ENCODE measurements around the gene AMPD2. TPM values are rescaled to one million over a fixed set of nuclear protein-coding genes. Genes with fewer than 3 reads are reported as not detected.

The AMPD2 gene
- total RNA-seq, 1 experiment from 2014 or later: 69.9 TPM

- no peak overlapping the region for H3K27ac ChIP-seq (ENCODE audit: low read depth, low read length)
- CTCF ChIA-PET: no interaction called here
These were observed 8.9 kb upstream of the AMPD2 start for GRCh38 chr1:109610609-109611307.

GRCh38 chr1:109611308-109611990 is 8.2 kb upstream of the AMPD2 start:
- no peak overlapping the region for H3K27ac ChIP-seq (ENCODE audit: low read depth, low read length)
- DNase-seq (ENCODE audit: low read depth, low spot score): no peak
- intact Hi-C loops (cut with micrococcal nuclease): no loop called here
- H3K9me2 ChIP-seq (ENCODE audit: insufficient read depth): no peaks in the 10 kb centered on the region
- H3K4me3 ChIP-seq (replicated peaks in 1 of 2; ENCODE audit: low read depth in 1 of 2, low read length in 2 of 2): no peak overlapping the region
- ATAC-seq: peak; percentile 11; the same call in 1 of the 2 replicates
- H3K9ac ChIP-seq (ENCODE audit: low read length): no peak overlapping the region
- no peaks in the 10 kb centered on the region for H3K36me3 ChIP-seq (ENCODE audit: control insufficient read depth in 1 of 2, insufficient read depth in 2 of 2, low read length in 2 of 2)
- BruUV-seq (replicated peaks): no TSS peak
- H3K4me1 ChIP-seq (ENCODE audit: control insufficient read depth in 1 of 2, insufficient read depth in 2 of 2, low read length in 2 of 2): peaks cover 7 to 31% of the 10 kb centered on the region in 2 experiments
- H3K27me3 ChIP-seq (ENCODE audit: insufficient read depth, low read length): no peaks in the 10 kb centered on the region
- H3K9me3 ChIP-seq (ENCODE audit: control insufficient read depth in 1 of 2, insufficient read depth in 1 of 2, low read depth in 1 of 2, low read length in 2 of 2): no peaks in the 10 kb centered on the region
- ChIA-PET RAD21 (ENCODE audit: low non-redundant PET in 1 of 2, low total read pairs in 2 of 2, uncharacterized antibody in 2 of 2, unreplicated experiment in 2 of 2) (interaction anchor here in 1 of 2 experiments (0.7 kb wide), 1 partner anchor 28 kb away, joined by 3 read pairs; no protein-coding TSS in a partner anchor), CTCF (no interaction called here), POLR2A (no interaction called here)
- H2AFZ ChIP-seq (ENCODE audit: low read depth, low read length, poor library complexity, severe bottlenecking): no peak overlapping the region
- peak overlapping the region; percentile 46; the same call in 1 of the 2 replicates for H3K4me2 ChIP-seq (ENCODE audit: low read length)
- H4K20me1 ChIP-seq (ENCODE audit: insufficient read depth): no peaks in the 10 kb centered on the region
- no peaks in the 10 kb centered on the region for H3K79me2 ChIP-seq (ENCODE audit: insufficient read depth, low read length)
- TF ChIP-seq CTCF (IDR thresholded peaks at IDR 0.05 in 2 of 3, conservative IDR thresholded peaks at IDR 0.05 in 1 of 3; ENCODE audit: borderline replicate concordance in 1 of 3, insufficient read depth in 1 of 3, low read depth in 2 of 3, low read length in 2 of 3) (no peak), CBX3 (IDR thresholded peaks at IDR 0.05; ENCODE audit: low read depth) (no peak), ZBTB33 (IDR thresholded peaks at IDR 0.05; ENCODE audit: extremely low read depth, insufficient replicate concordance, low read length) (no peak), ZFX (IDR thresholded peaks at IDR 0.05) (no peak), SP1 (IDR thresholded peaks at IDR 0.05; ENCODE audit: low read depth) (no peak), ZNF274 (IDR thresholded peaks at IDR 0.05; ENCODE audit: low read depth, low read length) (no peak), ELF1 (IDR thresholded peaks at IDR 0.05; ENCODE audit: borderline replicate concordance, low read depth) (no peak), POLR2A (IDR thresholded peaks at IDR 0.05; ENCODE audit: borderline replicate concordance, extremely low read depth, insufficient read depth, insufficient read length) (no peak), EZH2phosphoT487 (IDR thresholded peaks at IDR 0.05; ENCODE audit: borderline replicate concordance) (no peak), TCF7L2 (IDR thresholded peaks at IDR 0.05; ENCODE audit: borderline replicate concordance, extremely low read depth, insufficient read depth, insufficient read length) (no peak)

More at GRCh38 chr1:109610609-109611307, 8.9 kb upstream of the AMPD2 start:
- ChIA-PET RAD21 (ENCODE audit: low non-redundant PET in 1 of 2, low total read pairs in 2 of 2, uncharacterized antibody in 2 of 2, unreplicated experiment in 2 of 2) (interaction anchor here in 1 of 2 experiments (0.7 kb wide), 1 partner anchor 29 kb away, joined by 3 read pairs; no protein-coding TSS in a partner anchor), POLR2A (no interaction called here)
- intact Hi-C loops (cut with micrococcal nuclease): no loop called here
- no peak for DNase-seq (ENCODE audit: low read depth, low spot score)
- Histone ChIP-seq H3K79me2 (ENCODE audit: insufficient read depth, low read length) (no peaks in the 10 kb centered on the region), H3K9me2 (ENCODE audit: insufficient read depth) (no peaks in the 10 kb centered on the region), H2AFZ (ENCODE audit: low read depth, low read length, poor library complexity, severe bottlenecking) (no peak overlapping the region), H3K9ac (ENCODE audit: low read length) (no peak overlapping the region), H3K4me2 (ENCODE audit: low read length) (peak overlapping the region; percentile 46), H4K20me1 (ENCODE audit: insufficient read depth) (no peaks in the 10 kb centered on the region), H3K27me3 (ENCODE audit: insufficient read depth, low read length) (no peaks in the 10 kb centered on the region), H3K36me3 (ENCODE audit: control insufficient read depth in 1 of 2, insufficient read depth in 2 of 2, low read length in 2 of 2) (no peaks in the 10 kb centered on the region), H3K9me3 (ENCODE audit: control insufficient read depth in 1 of 2, insufficient read depth in 1 of 2, low read depth in 1 of 2, low read length in 2 of 2) (no peaks in the 10 kb centered on the region), H3K4me3 (replicated peaks in 1 of 2; ENCODE audit: low read depth in 1 of 2, low read length in 2 of 2) (no peak overlapping the region), H3K4me1 (ENCODE audit: control insufficient read depth in 1 of 2, insufficient read depth in 2 of 2, low read length in 2 of 2) (peaks cover 7 to 31% of the 10 kb centered on the region in 2 experiments)
- peak; percentile 72; the same call in 1 of the 2 replicates for ATAC-seq
- BruUV-seq (replicated peaks): no TSS peak
- no peak for TF ChIP-seq CEBPB (IDR thresholded peaks at IDR 0.05; ENCODE audit: low read depth)
- no peak for TF ChIP-seq TCF7L2 (IDR thresholded peaks at IDR 0.05; ENCODE audit: borderline replicate concordance, extremely low read depth, insufficient read depth, insufficient read length)
- TF ChIP-seq YY1 (IDR thresholded peaks at IDR 0.05; ENCODE audit: extremely low read depth, insufficient replicate concordance, low read depth, low read length): no peak
- no peak for TF ChIP-seq FOSL1 (IDR thresholded peaks at IDR 0.05; ENCODE audit: low read depth)
- TF ChIP-seq SIN3A (IDR thresholded peaks at IDR 0.05; ENCODE audit: low read depth): no peak
- TF ChIP-seq ATF3 (IDR thresholded peaks at IDR 0.05): no peak
- no peak for TF ChIP-seq SP1 (IDR thresholded peaks at IDR 0.05; ENCODE audit: low read depth)
